Mucosa of descending colon (tissue), 3 donors: Measurements from ENCODE around the gene CCL25. TPM values are rescaled to one million over a fixed set of nuclear protein-coding genes. Genes with fewer than 3 reads are reported as not detected.

ENCODE experiments used
- ATAC-seq: fragments of 200-7000 bp; cut with Tn5 transposase; one replicate; pipeline ENCODE4 v1.9.1; 2020; ENCODE audit warnings: mild to moderate bottlenecking, moderate library complexity
- DNase-seq, 3 donors: peaks; one replicate each; pipeline ENCODE4 v3.0.0-alpha.2; 2020
- H3K36me3 ChIP-seq: fragments of 200-600 bp; one replicate; pipeline ENCODE4 v1.8.0; 2021; ENCODE audit warnings: low read depth, mild to moderate bottlenecking
- H3K4me1 ChIP-seq: fragments of 200-600 bp; one replicate; pipeline ENCODE4 v1.8.0; 2021; ENCODE audit warnings: low read depth, mild to moderate bottlenecking
- H3K4me3 ChIP-seq: fragments of 200-600 bp; one replicate; pipeline ENCODE4 v1.8.0; 2021; ENCODE audit warnings: mild to moderate bottlenecking
- H3K9me3 ChIP-seq: fragments of 200-600 bp; one replicate; pipeline ENCODE4 v1.8.0; 2021; ENCODE audit warnings: mild to moderate bottlenecking
- CTCF ChIP-seq: fragments of 200-600 bp; IDR thresholded peaks from one replicate; pipeline ENCODE4 v1.8.0; 2022; ENCODE audit warnings: antibody characterized with exemption, mild to moderate bottlenecking
- intact Hi-C, 2 donors: fragments of 100-400 bp; cut with DNase I in 1 of 2; cut with micrococcal nuclease in 1 of 2; formaldehyde crosslinking; loops; one replicate each; pipeline versions ENCODE4 v1.11.0 to v1.11.1; 2022; cut with DNase I, micrococcal nuclease
- long read RNA-seq, 2 donors: library from polyadenylated mRNA; unstranded; transcript quantifications; one replicate each; pipeline ENCODE4 v2.0.0, GENCODE V29; 2019 to 2021
- total RNA-seq, 3 donors: library from RNA; stranded (reverse); fragmentation: NEBNext Ultra II Directional in 2 of 3; extraction: Animal tissue kit (Norgen Biotek cat#: 25700) in 2 of 3; gene quantifications; one replicate each; pipeline versions ENCODE4 v1.2.1 to v1.2.4, GENCODE V29; 2021 to 2023
- donor health status: DM: no; HTN: no; CAD: no; lungs with moderate emphysema.
- donor health status: DM: no; HTN: no; CAD: no.
- donor health status: DM: no; HTN: yes; CAD: no.

CCL25 gene
- not detected for total RNA-seq
- long read RNA-seq, donor 1 = 0 reads
- long read RNA-seq, donor 2 = 0 reads

DNA sequence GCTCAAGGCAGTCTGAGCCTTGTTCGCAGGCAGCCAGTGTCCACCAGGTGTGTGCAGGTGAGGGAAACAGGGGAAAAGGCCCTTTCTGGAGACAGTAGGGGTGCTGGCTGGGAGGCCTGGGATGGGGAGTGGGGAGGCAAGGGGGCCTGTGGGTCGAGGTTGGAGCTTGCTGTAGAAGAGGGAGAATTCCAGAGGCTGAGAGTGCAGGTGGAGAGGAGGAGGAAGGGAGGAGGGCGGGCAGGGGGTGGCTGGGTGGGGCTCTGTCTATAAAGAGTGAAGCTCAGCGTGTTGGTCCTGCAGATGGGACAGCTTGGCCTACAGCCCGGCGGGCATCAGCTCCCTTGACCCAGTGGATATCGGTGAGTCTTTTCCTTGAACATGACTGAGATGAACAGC is at the start of gene CCL25:
Gene CCL25, plus strand, starts transcription at position 297 of the 396 bp plus-strand sequence. CDS start 290 bp downstream, outside the sequence.
- TF ChIP-seq CTCF = no peak
- ATAC-seq = no peak
- Histone ChIP-seq H3K4me1 (peaks cover 8% of the 10 kb centered on the region), H3K36me3 (no peaks in the 10 kb centered on the region), H3K4me3 (no peak within 1 kb of the TSS), H3K9me3 (no peaks in the 10 kb centered on the region)
- no peak for DNase-seq
- intact Hi-C loops = no loop called here

- no peak for TF ChIP-seq CTCF
- no peak overlapping the region for H3K4me3 ChIP-seq
- no peak for ATAC-seq
- H3K36me3 ChIP-seq = no peaks in the 10 kb centered on the region
- H3K4me1 ChIP-seq = peaks cover 29% of the 10 kb centered on the region
- no peak for DNase-seq
- no peaks in the 10 kb centered on the region for H3K9me3 ChIP-seq
- intact Hi-C loops = no loop called here
Measured at GRCh38 chr19:8004001-8004400, 48.6 kb upstream of the CCL25 start.

GRCh38 chr19:8004723-8005513 is 47.6 kb upstream of the CCL25 start:
- DNase-seq = peak in 2 of 3 donors; percentile 12 to 41
- Histone ChIP-seq H3K4me1 (peaks cover 29% of the 10 kb centered on the region), H3K4me3 (peak overlapping the region; percentile 59), H3K36me3 (no peaks in the 10 kb centered on the region), H3K9me3 (no peaks in the 10 kb centered on the region)
- intact Hi-C loops = no loop called here
- TF ChIP-seq CTCF = no peak
- peak; percentile 9 for ATAC-seq

- DNase-seq = peak; percentile 91 to 95 (median 92)
- ATAC-seq = peak; percentile 97
- Histone ChIP-seq H3K36me3 (no peaks in the 10 kb centered on the region), H3K4me1 (peaks cover 29% of the 10 kb centered on the region), H3K4me3 (peak within 1 kb of the TSS; percentile 59), H3K9me3 (no peaks in the 10 kb centered on the region)
- TF ChIP-seq CTCF = no peak
- intact Hi-C loops = no loop called here
Measured at GRCh38 chr19:8005534-8006256, 46.9 kb upstream of the CCL25 start, which contains the start of gene ELAVL1. Gene ELAVL1 (minus strand): TSS chr19:8005641. CDS start chr19:7991815, 13,826 bp downstream.

DNA sequence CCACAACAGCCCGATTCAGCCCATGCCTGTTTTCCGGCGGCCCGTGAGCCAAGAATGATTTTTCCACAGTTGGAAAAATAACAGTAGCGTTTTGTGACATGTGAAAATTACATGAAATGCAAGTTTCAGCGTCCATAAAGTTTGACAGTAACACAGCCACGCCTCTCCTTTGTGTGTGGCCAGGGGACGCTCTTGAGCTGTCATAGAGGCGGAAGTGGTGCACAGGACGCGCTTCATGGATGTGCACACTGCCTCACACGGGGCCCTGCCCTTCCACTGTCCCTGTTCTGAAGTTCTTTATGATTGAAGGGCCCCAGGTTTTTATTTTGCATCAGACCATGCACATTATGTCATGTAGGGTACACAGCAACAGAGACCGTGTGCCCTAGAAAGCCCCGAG is 34.8 kb upstream of the CCL25 start:
- Histone ChIP-seq H3K4me3 (no peak overlapping the region), H3K9me3 (no peaks in the 10 kb centered on the region), H3K36me3 (no peaks in the 10 kb centered on the region), H3K4me1 (no peaks in the 10 kb centered on the region)
- no peak for TF ChIP-seq CTCF
- peak; percentile 63 to 69 (median 67) for DNase-seq
- intact Hi-C loops = no loop called here
- peak; percentile 97 for ATAC-seq
